MM.1S (cell line): ENCODE measurements around the gene SNRPD3.

ENCODE experiments used
- EZH2 ChIP-seq: fragments of 300-600 bp; sonication (generic); optimal IDR thresholded peaks from 2 replicates; pipeline ENCODE3; 2017; ENCODE audit warnings: low read depth, mild to moderate bottlenecking, antibody characterized with exemption, low read length, mixed read lengths
- EZH2phosphoT487 ChIP-seq: fragments of 300-600 bp; sonication (generic); IDR thresholded peaks from 2 replicates; pipeline ENCODE4 v1.6.1; 2018; ENCODE audit warnings: antibody characterized with exemption, low read length
- TF ChIP-seq, protein P1 (sequence below): fragments of 300-600 bp; sonication (generic); IDR thresholded peaks from 2 replicates; pipeline ENCODE4 v1.5.1; 2016; ENCODE audit warnings: antibody characterized with exemption, low read length, mixed read lengths

DNA sequence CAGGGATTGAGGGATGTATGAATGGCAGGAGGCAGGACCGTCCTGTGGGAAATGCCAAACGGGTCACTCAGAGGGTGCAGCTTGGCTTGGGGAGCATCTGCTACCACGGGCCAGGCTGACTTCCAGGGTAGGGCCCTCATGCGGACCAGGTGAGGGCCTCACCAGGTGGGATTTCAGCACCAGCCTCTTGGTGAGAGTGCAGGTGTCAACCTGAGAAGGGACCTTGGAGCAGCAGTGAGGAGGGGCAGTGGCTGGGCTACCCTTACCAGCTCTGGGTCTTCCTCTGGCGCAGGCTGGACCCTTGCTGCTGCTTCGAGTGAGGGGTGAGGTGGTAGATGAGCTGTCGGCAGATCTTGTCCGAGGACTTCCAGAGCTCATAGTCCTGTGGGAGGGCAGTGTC, 32.1 kb downstream of the SNRPD3 start:
- TF ChIP-seq, protein P1, sequence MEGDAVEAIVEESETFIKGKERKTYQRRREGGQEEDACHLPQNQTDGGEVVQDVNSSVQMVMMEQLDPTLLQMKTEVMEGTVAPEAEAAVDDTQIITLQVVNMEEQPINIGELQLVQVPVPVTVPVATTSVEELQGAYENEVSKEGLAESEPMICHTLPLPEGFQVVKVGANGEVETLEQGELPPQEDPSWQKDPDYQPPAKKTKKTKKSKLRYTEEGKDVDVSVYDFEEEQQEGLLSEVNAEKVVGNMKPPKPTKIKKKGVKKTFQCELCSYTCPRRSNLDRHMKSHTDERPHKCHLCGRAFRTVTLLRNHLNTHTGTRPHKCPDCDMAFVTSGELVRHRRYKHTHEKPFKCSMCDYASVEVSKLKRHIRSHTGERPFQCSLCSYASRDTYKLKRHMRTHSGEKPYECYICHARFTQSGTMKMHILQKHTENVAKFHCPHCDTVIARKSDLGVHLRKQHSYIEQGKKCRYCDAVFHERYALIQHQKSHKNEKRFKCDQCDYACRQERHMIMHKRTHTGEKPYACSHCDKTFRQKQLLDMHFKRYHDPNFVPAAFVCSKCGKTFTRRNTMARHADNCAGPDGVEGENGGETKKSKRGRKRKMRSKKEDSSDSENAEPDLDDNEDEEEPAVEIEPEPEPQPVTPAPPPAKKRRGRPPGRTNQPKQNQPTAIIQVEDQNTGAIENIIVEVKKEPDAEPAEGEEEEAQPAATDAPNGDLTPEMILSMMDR, result no peak
- no peak for TF ChIP-seq EZH2phosphoT487
- no peak for TF ChIP-seq EZH2
